HepG2 (cell line): ENCODE data around the gene IRX4. TPM values are rescaled to one million over a fixed set of nuclear protein-coding genes. Genes with fewer than 3 reads are reported as not detected.

Experiments
- BHLHE40 ChIP-seq: IDR thresholded peaks from 2 replicates; pipeline ENCODE4 v1.6.1; 2011; ENCODE audit warnings: low read length, improper control_type of control experiment
- BORCS8-MEF2B ChIP-seq: sonication (generic); formaldehyde crosslinking; IDR thresholded peaks from 2 replicates; pipeline ENCODE4 v1.8.0; 2022; ENCODE audit warnings: mild to moderate bottlenecking, missing genetic modification reagents
- EEA1 ChIP-seq: sonication (generic); formaldehyde crosslinking; IDR thresholded peaks from 2 replicates; pipeline ENCODE4 v1.5.1; 2020; ENCODE audit warnings: mild to moderate bottlenecking, missing genetic modification reagents, borderline replicate concordance
- FIP1L1 ChIP-seq: fragments of 200-400 bp; formaldehyde crosslinking; IDR thresholded peaks from 2 replicates; pipeline ENCODE4 v1.6.1; 2018; ENCODE audit warnings: low read depth, mild to moderate bottlenecking, low read length, moderate library complexity, borderline replicate concordance; ENCODE audit not compliant: insufficient read depth
- HNRNPH1 ChIP-seq: fragments of 200-400 bp; formaldehyde crosslinking; optimal IDR thresholded peaks from 2 replicates; pipeline ENCODE3; 2017; ENCODE audit warnings: mild to moderate bottlenecking, low read depth, low read length
- IKZF5 ChIP-seq: IDR thresholded peaks from 2 replicates; pipeline ENCODE4 v1.6.1; 2018; ENCODE audit warnings: missing genetic modification reagents, mild to moderate bottlenecking, missing compliant biosample characterization
- PRDM4 ChIP-seq: sonication (generic); formaldehyde crosslinking; IDR thresholded peaks from 2 replicates; pipeline ENCODE4 v1.9.0; 2021; ENCODE audit warnings: missing genetic modification reagents, borderline replicate concordance
- SNRNP70 ChIP-seq: fragments of 200-400 bp; formaldehyde crosslinking; IDR thresholded peaks from 2 replicates; pipeline ENCODE4 v1.6.1; 2017; ENCODE audit warnings: mild to moderate bottlenecking, low read depth, low read length, moderate library complexity
- SPEN ChIP-seq: sonication (generic); formaldehyde crosslinking; IDR thresholded peaks from 2 replicates; pipeline ENCODE4 v1.5.1; 2020; ENCODE audit warnings: low read depth, mild to moderate bottlenecking, missing genetic modification reagents
- XBP1 ChIP-seq: sonication (generic); formaldehyde crosslinking; IDR thresholded peaks from 2 replicates; pipeline ENCODE4 v1.5.0; 2020; ENCODE audit warnings: missing genetic modification reagents
- ZFP62 ChIP-seq: sonication (generic); formaldehyde crosslinking; IDR thresholded peaks from 2 replicates; pipeline ENCODE4 v1.4.0; 2020; ENCODE audit warnings: missing genetic modification reagents
- ZNF263 ChIP-seq: sonication (generic); formaldehyde crosslinking; IDR thresholded peaks from 2 replicates; pipeline ENCODE4 v1.4.0; 2020; ENCODE audit warnings: missing genetic modification reagents
- ZNF431 ChIP-seq: sonication (generic); formaldehyde crosslinking; IDR thresholded peaks from 2 replicates; pipeline ENCODE4 v1.9.0; 2022; ENCODE audit warnings: missing genetic modification reagents, low read depth, mild to moderate bottlenecking, borderline replicate concordance
- ZNF672 ChIP-seq: sonication (generic); formaldehyde crosslinking; IDR thresholded peaks from 2 replicates; pipeline ENCODE4 v1.8.1; 2022; ENCODE audit warnings: missing genetic modification reagents
- ZNF749 ChIP-seq: sonication (generic); formaldehyde crosslinking; IDR thresholded peaks from 2 replicates; pipeline ENCODE4 v1.8.0; 2022; ENCODE audit warnings: mild to moderate bottlenecking, missing genetic modification reagents, moderate library complexity, borderline replicate concordance
- ZNF841 ChIP-seq: sonication (generic); formaldehyde crosslinking; IDR thresholded peaks from 2 replicates; pipeline ENCODE4 v1.8.1; 2023; ENCODE audit warnings: missing genetic modification reagents, borderline replicate concordance
- ZNF883 ChIP-seq: sonication (generic); formaldehyde crosslinking; IDR thresholded peaks from 2 replicates; pipeline ENCODE4 v1.5.1; 2020; ENCODE audit warnings: mild to moderate bottlenecking, missing genetic modification reagents; ENCODE audit errors: not compliant biosample characterization
- ZSCAN25 ChIP-seq: sonication (generic); formaldehyde crosslinking; IDR thresholded peaks from 2 replicates; pipeline ENCODE4 v1.8.0; 2022; ENCODE audit warnings: mild to moderate bottlenecking, missing genetic modification reagents
- polyA plus RNA-seq, 8 experiments: library from polyadenylated mRNA; depleted of rRNA in 3 of 8; stranded (reverse) in 7 of 8; unstranded in 1 of 8; fragments of >200 nt; fragmentation: Illumina TruSeq in 4 of 8; extraction: Trizol in 4 of 8; gene quantifications; 2 replicates each; pipeline versions ENCODE4 v1.2.1 to v1.2.3, GENCODE V29; 2011 to 2016; ENCODE audit warnings: low read depth in 4 of 8, missing spikeins in 1 of 8, mixed read lengths in 1 of 8; ENCODE audit not compliant: insufficient read depth in 1 of 8
- total RNA-seq, 5 experiments: library from RNA; depleted of rRNA; stranded (reverse); fragments of >200 nt; fragmentation: Illumina TruSeq; extraction: Trizol; gene quantifications; 2 replicates each; pipeline ENCODE4 v1.2.3, GENCODE V29; 2016; ENCODE audit warnings: low read depth in 1 of 5
- TF ChIP-seq, protein P1 (sequence below): IDR thresholded peaks from 2 replicates; pipeline ENCODE4 v1.6.1; 2016; ENCODE audit warnings: control low read depth
- TF ChIP-seq, protein P2 (sequence below): sonication (generic); formaldehyde crosslinking; IDR thresholded peaks from 2 replicates; pipeline ENCODE4 v1.8.1; 2023; ENCODE audit warnings: mild to moderate bottlenecking, missing genetic modification reagents, borderline replicate concordance
- TF ChIP-seq, protein P3 (sequence below): IDR thresholded peaks from 2 replicates; pipeline ENCODE4 v1.6.1; 2018; ENCODE audit warnings: missing genetic modification reagents
- TF ChIP-seq, protein P4 (sequence below): sonication (generic); formaldehyde crosslinking; IDR thresholded peaks from 2 replicates; pipeline ENCODE4 v1.8.1; 2023; ENCODE audit warnings: mild to moderate bottlenecking, moderate library complexity, missing genetic modification reagents

The IRX4 gene
- total and polyA plus RNA-seq, 2 of the 13 experiments (the other 11 are each of a cell fraction or from before 2014, with no cell fraction given), result not detected

- TF ChIP-seq ZNF263 (CRISPR knock-in tag), result no peak
- TF ChIP-seq ZNF841, result no peak
- TF ChIP-seq ZNF431 (CRISPR knock-in tag), result no peak
- TF ChIP-seq HNRNPH1, result no peak
- TF ChIP-seq, protein P1, sequence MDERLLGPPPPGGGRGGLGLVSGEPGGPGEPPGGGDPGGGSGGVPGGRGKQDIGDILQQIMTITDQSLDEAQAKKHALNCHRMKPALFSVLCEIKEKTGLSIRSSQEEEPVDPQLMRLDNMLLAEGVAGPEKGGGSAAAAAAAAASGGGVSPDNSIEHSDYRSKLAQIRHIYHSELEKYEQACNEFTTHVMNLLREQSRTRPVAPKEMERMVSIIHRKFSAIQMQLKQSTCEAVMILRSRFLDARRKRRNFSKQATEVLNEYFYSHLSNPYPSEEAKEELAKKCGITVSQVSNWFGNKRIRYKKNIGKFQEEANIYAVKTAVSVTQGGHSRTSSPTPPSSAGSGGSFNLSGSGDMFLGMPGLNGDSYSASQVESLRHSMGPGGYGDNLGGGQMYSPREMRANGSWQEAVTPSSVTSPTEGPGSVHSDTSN, result no peak
- TF ChIP-seq XBP1 (CRISPR knock-in tag), result no peak
- TF ChIP-seq EEA1 (CRISPR knock-in tag), result no peak
- TF ChIP-seq FIP1L1, result no peak
- TF ChIP-seq, protein P2, sequence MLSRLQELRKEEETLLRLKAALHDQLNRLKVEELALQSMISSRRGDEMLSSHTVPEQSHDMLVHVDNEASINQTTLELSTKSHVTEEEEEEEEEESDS (CRISPR knock-in tag), result no peak
- TF ChIP-seq, protein P3, sequence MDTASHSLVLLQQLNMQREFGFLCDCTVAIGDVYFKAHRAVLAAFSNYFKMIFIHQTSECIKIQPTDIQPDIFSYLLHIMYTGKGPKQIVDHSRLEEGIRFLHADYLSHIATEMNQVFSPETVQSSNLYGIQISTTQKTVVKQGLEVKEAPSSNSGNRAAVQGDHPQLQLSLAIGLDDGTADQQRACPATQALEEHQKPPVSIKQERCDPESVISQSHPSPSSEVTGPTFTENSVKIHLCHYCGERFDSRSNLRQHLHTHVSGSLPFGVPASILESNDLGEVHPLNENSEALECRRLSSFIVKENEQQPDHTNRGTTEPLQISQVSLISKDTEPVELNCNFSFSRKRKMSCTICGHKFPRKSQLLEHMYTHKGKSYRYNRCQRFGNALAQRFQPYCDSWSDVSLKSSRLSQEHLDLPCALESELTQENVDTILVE (CRISPR knock-in tag), result no peak
- no peak for TF ChIP-seq ZNF883 (CRISPR knock-in tag)
- no peak for TF ChIP-seq ZNF749
- peak; percentile 67 for TF ChIP-seq SPEN (CRISPR knock-in tag)
- no peak for TF ChIP-seq SNRNP70
- TF ChIP-seq BHLHE40, result peak; percentile 67
- TF ChIP-seq ZSCAN25 (CRISPR knock-in tag), result 0 out of 2 replicates have a peak, but pooled peaks have one; percentile 49
- 0 out of 2 replicates have a peak, but pooled peaks have one; percentile 48 for TF ChIP-seq BORCS8-MEF2B (CRISPR knock-in tag)
- TF ChIP-seq PRDM4 (CRISPR knock-in tag), result no peak
- TF ChIP-seq, protein P4, sequence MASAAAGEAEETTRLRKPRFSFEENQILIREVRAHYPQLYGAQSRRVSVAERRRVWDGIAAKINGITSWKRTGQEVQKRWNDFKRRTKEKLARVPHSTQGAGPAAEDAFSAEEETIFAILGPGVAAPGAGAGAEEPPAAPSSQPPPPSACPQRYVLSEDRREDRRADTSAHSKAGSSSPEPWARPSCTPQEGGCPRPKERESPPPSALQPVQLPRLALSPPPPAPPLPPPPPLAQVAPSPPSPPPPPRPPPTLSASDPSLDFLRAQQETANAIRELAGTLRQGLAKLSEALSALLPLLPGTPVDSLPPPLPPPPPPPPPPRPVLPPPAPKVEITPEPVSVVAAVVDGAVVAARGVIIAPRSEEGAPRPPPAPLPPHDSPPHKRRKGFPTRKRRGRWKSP (CRISPR knock-in tag), result no peak
- TF ChIP-seq ZNF672, result no peak
- no peak for TF ChIP-seq ZFP62 (CRISPR knock-in tag)
- TF ChIP-seq IKZF5 (CRISPR knock-in tag), result no peak
Observed at GRCh38 chr5:1836891-1837880, 45.5 kb downstream of the IRX4 start (continued).
